ENCODE measurements around the gene SLC17A7.

The SLC17A7 gene

DNA sequence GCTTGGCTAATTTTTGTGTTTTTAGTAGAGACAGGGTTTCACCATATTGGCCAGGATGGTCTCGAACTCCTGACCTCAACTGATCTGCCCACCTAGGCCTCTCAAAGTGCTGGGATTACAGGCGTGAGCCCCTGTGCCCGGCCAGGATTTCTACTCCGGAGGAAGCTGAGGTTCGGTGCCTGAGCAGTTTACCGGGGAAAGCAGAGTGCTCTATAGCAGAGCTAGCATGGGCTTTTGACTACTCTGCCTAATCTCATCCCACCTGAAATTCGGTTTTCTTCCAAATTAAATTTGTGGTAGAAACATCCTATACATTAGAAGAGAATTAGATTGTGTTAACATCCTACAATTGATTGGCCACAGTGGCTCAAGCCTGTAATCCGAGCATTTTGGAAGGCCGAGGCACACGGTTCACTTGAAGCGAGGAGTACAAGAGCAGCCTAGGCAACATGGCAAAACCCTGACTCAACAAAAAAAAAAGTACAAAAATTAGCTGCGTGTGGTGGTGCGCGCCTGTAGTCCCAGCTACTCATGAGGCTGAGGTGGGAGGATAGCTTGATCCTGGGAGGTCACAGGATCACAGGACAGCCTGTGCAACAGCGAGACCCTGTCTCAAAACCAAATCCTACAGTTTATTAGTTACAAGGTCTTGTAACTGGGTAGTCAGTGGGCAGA lies 47.7 kb upstream of the SLC17A7 start:
- no peak for ATAC-seq
- TF ChIP-seq, protein P1, sequence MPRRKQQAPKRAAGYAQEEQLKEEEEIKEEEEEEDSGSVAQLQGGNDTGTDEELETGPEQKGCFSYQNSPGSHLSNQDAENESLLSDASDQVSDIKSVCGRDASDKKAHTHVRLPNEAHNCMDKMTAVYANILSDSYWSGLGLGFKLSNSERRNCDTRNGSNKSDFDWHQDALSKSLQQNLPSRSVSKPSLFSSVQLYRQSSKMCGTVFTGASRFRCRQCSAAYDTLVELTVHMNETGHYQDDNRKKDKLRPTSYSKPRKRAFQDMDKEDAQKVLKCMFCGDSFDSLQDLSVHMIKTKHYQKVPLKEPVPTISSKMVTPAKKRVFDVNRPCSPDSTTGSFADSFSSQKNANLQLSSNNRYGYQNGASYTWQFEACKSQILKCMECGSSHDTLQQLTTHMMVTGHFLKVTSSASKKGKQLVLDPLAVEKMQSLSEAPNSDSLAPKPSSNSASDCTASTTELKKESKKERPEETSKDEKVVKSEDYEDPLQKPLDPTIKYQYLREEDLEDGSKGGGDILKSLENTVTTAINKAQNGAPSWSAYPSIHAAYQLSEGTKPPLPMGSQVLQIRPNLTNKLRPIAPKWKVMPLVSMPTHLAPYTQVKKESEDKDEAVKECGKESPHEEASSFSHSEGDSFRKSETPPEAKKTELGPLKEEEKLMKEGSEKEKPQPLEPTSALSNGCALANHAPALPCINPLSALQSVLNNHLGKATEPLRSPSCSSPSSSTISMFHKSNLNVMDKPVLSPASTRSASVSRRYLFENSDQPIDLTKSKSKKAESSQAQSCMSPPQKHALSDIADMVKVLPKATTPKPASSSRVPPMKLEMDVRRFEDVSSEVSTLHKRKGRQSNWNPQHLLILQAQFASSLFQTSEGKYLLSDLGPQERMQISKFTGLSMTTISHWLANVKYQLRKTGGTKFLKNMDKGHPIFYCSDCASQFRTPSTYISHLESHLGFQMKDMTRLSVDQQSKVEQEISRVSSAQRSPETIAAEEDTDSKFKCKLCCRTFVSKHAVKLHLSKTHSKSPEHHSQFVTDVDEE (CRISPR knock-in tag; IDR thresholded peaks at IDR 0.05): no peak
- TF ChIP-seq ISL1 (CRISPR knock-in tag; IDR thresholded peaks at IDR 0.05) (no peak), GLIS3 (CRISPR knock-in tag; IDR thresholded peaks at IDR 0.05) (no peak), ESRRG (CRISPR knock-in tag; IDR thresholded peaks at IDR 0.05) (no peak), ZFP30 (CRISPR knock-in tag; IDR thresholded peaks at IDR 0.05) (no peak), TOX (CRISPR knock-in tag; IDR thresholded peaks at IDR 0.05; ENCODE audit: borderline replicate concordance) (no peak), CSDC2 (CRISPR knock-in tag; IDR thresholded peaks at IDR 0.05) (no peak), BACH2 (CRISPR knock-in tag; IDR thresholded peaks at IDR 0.05; ENCODE audit: borderline replicate concordance) (no peak), ZNF70 (CRISPR knock-in tag; IDR thresholded peaks at IDR 0.05) (no peak)
- TF ChIP-seq, protein P2, sequence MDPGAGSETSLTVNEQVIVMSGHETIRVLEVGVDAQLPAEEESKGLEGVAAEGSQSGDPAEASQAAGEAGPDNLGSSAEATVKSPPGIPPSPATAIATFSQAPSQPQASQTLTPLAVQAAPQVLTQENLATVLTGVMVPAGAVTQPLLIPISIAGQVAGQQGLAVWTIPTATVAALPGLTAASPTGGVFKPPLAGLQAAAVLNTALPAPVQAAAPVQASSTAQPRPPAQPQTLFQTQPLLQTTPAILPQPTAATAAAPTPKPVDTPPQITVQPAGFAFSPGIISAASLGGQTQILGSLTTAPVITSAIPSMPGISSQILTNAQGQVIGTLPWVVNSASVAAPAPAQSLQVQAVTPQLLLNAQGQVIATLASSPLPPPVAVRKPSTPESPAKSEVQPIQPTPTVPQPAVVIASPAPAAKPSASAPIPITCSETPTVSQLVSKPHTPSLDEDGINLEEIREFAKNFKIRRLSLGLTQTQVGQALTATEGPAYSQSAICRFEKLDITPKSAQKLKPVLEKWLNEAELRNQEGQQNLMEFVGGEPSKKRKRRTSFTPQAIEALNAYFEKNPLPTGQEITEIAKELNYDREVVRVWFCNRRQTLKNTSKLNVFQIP (CRISPR knock-in tag; IDR thresholded peaks at IDR 0.05; ENCODE audit: borderline replicate concordance, low read depth): no peak
- TF ChIP-seq, protein P3, sequence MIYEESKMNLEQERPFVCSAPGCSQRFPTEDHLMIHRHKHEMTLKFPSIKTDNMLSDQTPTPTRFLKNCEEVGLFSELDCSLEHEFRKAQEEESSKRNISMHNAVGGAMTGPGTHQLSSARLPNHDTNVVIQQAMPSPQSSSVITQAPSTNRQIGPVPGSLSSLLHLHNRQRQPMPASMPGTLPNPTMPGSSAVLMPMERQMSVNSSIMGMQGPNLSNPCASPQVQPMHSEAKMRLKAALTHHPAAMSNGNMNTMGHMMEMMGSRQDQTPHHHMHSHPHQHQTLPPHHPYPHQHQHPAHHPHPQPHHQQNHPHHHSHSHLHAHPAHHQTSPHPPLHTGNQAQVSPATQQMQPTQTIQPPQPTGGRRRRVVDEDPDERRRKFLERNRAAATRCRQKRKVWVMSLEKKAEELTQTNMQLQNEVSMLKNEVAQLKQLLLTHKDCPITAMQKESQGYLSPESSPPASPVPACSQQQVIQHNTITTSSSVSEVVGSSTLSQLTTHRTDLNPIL (CRISPR knock-in tag; IDR thresholded peaks at IDR 0.05; ENCODE audit: low read depth): no peak
- TF ChIP-seq, protein P4, sequence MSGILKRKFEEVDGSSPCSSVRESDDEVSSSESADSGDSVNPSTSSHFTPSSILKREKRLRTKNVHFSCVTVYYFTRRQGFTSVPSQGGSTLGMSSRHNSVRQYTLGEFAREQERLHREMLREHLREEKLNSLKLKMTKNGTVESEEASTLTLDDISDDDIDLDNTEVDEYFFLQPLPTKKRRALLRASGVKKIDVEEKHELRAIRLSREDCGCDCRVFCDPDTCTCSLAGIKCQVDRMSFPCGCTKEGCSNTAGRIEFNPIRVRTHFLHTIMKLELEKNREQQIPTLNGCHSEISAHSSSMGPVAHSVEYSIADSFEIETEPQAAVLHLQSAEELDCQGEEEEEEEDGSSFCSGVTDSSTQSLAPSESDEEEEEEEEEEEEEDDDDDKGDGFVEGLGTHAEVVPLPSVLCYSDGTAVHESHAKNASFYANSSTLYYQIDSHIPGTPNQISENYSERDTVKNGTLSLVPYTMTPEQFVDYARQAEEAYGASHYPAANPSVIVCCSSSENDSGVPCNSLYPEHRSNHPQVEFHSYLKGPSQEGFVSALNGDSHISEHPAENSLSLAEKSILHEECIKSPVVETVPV (CRISPR knock-in tag; IDR thresholded peaks at IDR 0.05): no peak

DNA sequence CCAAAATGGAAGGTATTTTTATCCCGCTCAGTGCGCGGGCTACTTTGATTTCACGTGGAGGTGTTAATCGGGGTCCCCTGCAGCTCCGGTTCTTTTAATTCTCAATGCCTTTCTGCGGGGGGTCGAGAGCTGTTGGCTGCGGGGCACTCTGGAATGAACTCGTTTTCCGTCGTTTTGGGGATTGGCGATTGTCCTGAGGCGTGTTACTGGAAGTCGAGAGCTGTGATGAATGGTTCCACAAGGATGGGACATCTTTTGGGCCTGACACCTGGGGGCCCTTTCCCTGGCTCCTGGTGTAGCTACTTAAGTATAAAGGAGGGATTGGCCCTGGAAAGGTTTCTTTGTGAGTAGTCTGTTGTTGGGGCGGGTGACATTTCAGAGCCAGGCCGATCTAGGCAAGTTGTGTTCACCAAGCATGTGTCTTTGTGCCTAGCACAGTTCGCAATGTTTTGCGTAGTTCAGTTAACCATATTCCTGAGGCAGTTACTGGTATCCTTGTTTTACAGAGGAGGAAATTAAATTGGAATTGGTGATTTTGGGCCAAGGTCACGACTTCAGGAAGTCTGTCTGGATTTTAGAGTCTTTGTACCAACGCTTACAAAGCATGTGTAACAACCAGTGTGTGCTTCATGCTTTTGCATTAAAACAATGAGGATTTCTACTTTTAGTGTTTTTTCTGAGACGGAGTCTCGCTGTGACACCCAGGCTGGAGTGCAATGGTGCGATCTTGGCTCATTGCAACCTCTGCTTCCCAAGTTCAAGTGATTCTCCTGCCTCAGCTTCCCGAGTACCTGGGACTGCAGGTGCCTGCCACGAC lies 46.9 kb upstream of the SLC17A7 start:
- ATAC-seq: no peak; the same call in 2 of the 3 replicates
- TF ChIP-seq ZFP3 (CRISPR knock-in tag; IDR thresholded peaks at IDR 0.05): no peak
- no peak for TF ChIP-seq CSDC2 (CRISPR knock-in tag; IDR thresholded peaks at IDR 0.05)
- no peak for TF ChIP-seq RARB (CRISPR knock-in tag; IDR thresholded peaks at IDR 0.05)
- TF ChIP-seq, protein P3 (CRISPR knock-in tag; IDR thresholded peaks at IDR 0.05; ENCODE audit: low read depth): no peak
- TF ChIP-seq TCF4 (CRISPR knock-in tag; IDR thresholded peaks at IDR 0.05; ENCODE audit: borderline replicate concordance): no peak
- TF ChIP-seq ARNTL (CRISPR knock-in tag; IDR thresholded peaks at IDR 0.05; ENCODE audit: borderline replicate concordance, low read depth): no peak
- TF ChIP-seq GLIS3 (CRISPR knock-in tag; IDR thresholded peaks at IDR 0.05): no peak
- no peak for TF ChIP-seq ZC3H10 (CRISPR knock-in tag; IDR thresholded peaks at IDR 0.05)
- TF ChIP-seq ZNF70 (CRISPR knock-in tag; IDR thresholded peaks at IDR 0.05): no peak
- TF ChIP-seq, protein P4 (CRISPR knock-in tag; IDR thresholded peaks at IDR 0.05): no peak
- TF ChIP-seq ISL1 (CRISPR knock-in tag; IDR thresholded peaks at IDR 0.05): no peak
- TF ChIP-seq, protein P5, sequence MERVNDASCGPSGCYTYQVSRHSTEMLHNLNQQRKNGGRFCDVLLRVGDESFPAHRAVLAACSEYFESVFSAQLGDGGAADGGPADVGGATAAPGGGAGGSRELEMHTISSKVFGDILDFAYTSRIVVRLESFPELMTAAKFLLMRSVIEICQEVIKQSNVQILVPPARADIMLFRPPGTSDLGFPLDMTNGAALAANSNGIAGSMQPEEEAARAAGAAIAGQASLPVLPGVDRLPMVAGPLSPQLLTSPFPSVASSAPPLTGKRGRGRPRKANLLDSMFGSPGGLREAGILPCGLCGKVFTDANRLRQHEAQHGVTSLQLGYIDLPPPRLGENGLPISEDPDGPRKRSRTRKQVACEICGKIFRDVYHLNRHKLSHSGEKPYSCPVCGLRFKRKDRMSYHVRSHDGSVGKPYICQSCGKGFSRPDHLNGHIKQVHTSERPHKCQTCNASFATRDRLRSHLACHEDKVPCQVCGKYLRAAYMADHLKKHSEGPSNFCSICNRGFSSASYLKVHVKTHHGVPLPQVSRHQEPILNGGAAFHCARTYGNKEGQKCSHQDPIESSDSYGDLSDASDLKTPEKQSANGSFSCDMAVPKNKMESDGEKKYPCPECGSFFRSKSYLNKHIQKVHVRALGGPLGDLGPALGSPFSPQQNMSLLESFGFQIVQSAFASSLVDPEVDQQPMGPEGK (CRISPR knock-in tag; IDR thresholded peaks at IDR 0.05; ENCODE audit: borderline replicate concordance): no peak
- no peak for TF ChIP-seq BACH2 (CRISPR knock-in tag; IDR thresholded peaks at IDR 0.05; ENCODE audit: borderline replicate concordance)
- no peak for TF ChIP-seq ZNF8 (CRISPR knock-in tag; IDR thresholded peaks at IDR 0.05)
- TF ChIP-seq, protein P2 (CRISPR knock-in tag; IDR thresholded peaks at IDR 0.05; ENCODE audit: borderline replicate concordance, low read depth): no peak
- TF ChIP-seq ZFP30 (CRISPR knock-in tag; IDR thresholded peaks at IDR 0.05): no peak
- TF ChIP-seq ESRRG (CRISPR knock-in tag; IDR thresholded peaks at IDR 0.05): no peak
